Measurements from ENCODE around the gene ATXN7L1. TPM values are rescaled to one million over a fixed set of nuclear protein-coding genes. Genes with fewer than 3 reads are reported as not detected.

ATXN7L1 gene
- total RNA-seq, 5 donors from 2014 or later (not counting 1 experiment from before 2014, with no cell fraction given): 42.3 to 54.7 (median 47.4) TPM

DNA sequence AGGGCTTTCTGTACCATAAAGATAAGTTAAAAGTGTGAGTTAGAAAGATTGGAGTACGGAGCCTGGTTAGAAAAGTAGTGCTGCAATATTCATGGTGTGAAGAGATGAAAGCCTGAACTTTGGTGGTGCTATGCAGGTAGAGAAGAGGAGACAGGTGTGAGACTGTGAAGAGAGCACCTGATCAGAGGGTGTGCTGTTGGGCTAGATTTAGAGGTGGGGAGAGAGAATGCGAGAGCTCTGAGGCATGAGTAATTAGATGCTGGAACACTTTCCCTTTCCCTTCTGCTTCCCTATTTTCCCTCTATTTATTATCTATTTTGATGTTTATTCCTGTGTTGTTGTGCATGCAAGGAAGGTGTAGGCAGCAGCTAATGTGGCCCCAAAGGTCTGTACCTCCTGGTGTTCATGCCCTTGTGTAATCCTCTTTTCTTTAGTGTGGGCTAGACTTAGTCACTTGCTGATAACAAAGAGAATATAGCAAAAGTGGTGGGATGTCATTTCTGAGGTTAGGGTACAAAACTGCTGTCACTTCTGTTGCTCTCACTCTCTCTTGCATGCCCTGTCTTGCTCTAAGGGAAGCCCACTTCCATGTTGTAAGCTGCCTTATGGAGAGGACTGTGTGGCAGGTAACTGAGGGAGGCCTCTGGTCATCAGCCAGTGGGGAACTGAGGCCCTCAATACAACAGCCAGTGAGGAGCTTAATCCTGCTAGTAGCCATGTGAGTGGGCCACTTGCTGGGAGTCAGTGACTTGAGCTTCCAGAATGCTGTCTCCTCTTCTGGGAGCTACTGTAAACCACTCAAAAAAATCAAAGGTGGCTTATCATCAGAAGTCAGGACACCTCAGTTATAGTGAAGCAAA lies 2.6 kb upstream of the ATXN7L1 start:
- H3K9me3 ChIP-seq: no peaks in the 10 kb centered on the region
- ChIA-PET POLR2A (interaction anchor here (0.6 kb wide), 2 partner anchors 11 to 59 kb away, joined by 3 to 4 read pairs; no protein-coding TSS in a partner anchor), CTCF (interaction anchor here (0.5 to 1.6 kb wide), 9 partner anchors 61 to 483 kb away, joined by 3 to 12 read pairs (median 3); no protein-coding TSS in a partner anchor)
- no peak overlapping the region for H3K4me3 ChIP-seq (ENCODE audit: control insufficient read depth in 1 of 2, extremely low read depth in 1 of 2, low read length in 1 of 2)
- WGBS (ENCODE audit: insufficient coverage): 100% methylated on average over 1 of the region's 2 CpGs
- no peaks in the 10 kb centered on the region for H3K36me3 ChIP-seq (ENCODE audit: control insufficient read depth in 2 of 2, extremely low read depth in 1 of 2, insufficient read depth in 1 of 2, low read length in 1 of 2)
- no peak for ATAC-seq (replicated peaks in 1 of 4)
- Mint-ChIP-seq H3K4me1 (peaks cover 63 to 66% (median 65%) of the 10 kb centered on the region in 3 donors), H3K9me3 (no peaks in the 10 kb centered on the region), H3K27ac (peak overlapping the region; percentile 35 to 55), H3K27me3 (no peaks in the 10 kb centered on the region), H3K36me3 (peaks cover 4% of the 10 kb centered on the region), H3K4me3 (peak overlapping the region; percentile 86 to 91 (median 88))
- H3K27ac ChIP-seq (ENCODE audit: low read length): no peak overlapping the region
- H3K27me3 ChIP-seq (replicated peaks in 1 of 2; ENCODE audit: control insufficient read depth in 2 of 2, extremely low read depth in 1 of 2, insufficient read depth in 2 of 2, low read length in 1 of 2): no peaks in the 10 kb centered on the region
- peak in 1 of 35 experiments; percentile 12 for DNase-seq
- peaks cover 19 to 39% of the 10 kb centered on the region in 2 experiments for H3K4me1 ChIP-seq (ENCODE audit: control insufficient read depth in 1 of 2, extremely low read depth in 1 of 2, insufficient read depth in 2 of 2, low read length in 2 of 2)

- H3K27me3 ChIP-seq (replicated peaks in 1 of 2; ENCODE audit: control insufficient read depth in 2 of 2, extremely low read depth in 1 of 2, insufficient read depth in 2 of 2, low read length in 1 of 2): no peaks in the 10 kb centered on the region
- 98% methylated on average over 5 of the region's 10 CpGs for WGBS (ENCODE audit: insufficient coverage)
- H3K36me3 Mint-ChIP-seq: peaks cover 6% of the 10 kb centered on the region
- H3K27me3 Mint-ChIP-seq: no peaks in the 10 kb centered on the region
- H3K4me3 ChIP-seq (ENCODE audit: control insufficient read depth in 1 of 2, extremely low read depth in 1 of 2, low read length in 1 of 2): peak overlapping the region; percentile 80 to 88
- no peak for ATAC-seq (replicated peaks in 1 of 4)
- peak overlapping the region; percentile 86 to 91 (median 88) for H3K4me3 Mint-ChIP-seq
- peak overlapping the region; percentile 10 to 72 for H3K27ac Mint-ChIP-seq
- peaks cover 19 to 45% of the 10 kb centered on the region in 2 experiments for H3K4me1 ChIP-seq (ENCODE audit: control insufficient read depth in 1 of 2, extremely low read depth in 1 of 2, insufficient read depth in 2 of 2, low read length in 2 of 2)
- H3K9me3 ChIP-seq: no peaks in the 10 kb centered on the region
- H3K9me3 Mint-ChIP-seq: no peaks in the 10 kb centered on the region
- H3K27ac ChIP-seq (ENCODE audit: low read length): no peak overlapping the region
- DNase-seq: peak in 1 of 35 experiments; percentile 9
- ChIA-PET CTCF (interaction anchor here (0.7 to 1.7 kb wide), 4 partner anchors 9 to 220 kb away, joined by 3 to 12 read pairs (median 4); no protein-coding TSS in a partner anchor), POLR2A (interaction anchor here in 1 of 2 donors (0.7 kb wide), 1 partner anchor 340 kb away, joined by 5 read pairs; no protein-coding TSS in a partner anchor)
- no peaks in the 10 kb centered on the region for H3K36me3 ChIP-seq (ENCODE audit: control insufficient read depth in 2 of 2, extremely low read depth in 1 of 2, insufficient read depth in 1 of 2, low read length in 1 of 2)
- H3K4me1 Mint-ChIP-seq: peaks cover 64 to 72% (median 66%) of the 10 kb centered on the region in 3 donors
Measured at GRCh38 chr7:105877736-105878135, 1.3 kb upstream of the ATXN7L1 start.

DNA sequence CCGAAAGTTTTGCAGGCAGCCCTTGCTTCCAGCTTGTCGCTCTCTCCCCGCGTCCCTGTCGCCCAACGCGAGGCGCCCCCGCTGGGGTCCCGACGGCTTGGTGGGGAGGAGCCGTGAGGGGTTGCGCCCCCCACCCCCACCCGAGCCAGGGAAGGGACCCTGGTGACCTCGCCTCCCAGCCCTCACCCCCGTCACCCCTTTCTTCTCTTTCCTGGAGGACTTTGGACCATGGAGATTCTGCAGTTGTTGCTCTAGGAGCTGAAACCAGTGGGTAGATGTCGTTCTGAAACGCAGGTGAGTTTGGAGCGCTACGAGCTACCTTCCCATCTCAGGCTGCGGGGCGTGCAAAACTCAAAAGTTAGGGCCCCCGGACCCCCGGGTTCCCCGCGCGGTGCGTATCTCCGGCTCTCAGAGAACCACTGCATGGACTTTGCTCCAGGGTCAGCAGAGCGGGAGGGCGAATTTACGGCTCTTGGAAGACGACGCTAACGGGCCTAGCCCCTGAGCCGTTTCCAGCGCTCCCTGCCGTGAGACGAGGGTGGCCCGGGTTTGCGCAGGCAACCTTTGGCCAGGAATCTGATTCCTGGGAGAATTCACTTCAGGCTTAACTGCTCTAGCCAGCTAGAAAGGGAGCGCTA lies 684 bp upstream of the ATXN7L1 start:
- ChIA-PET CTCF (interaction anchor here (0.6 to 1.7 kb wide), 11 partner anchors 9 to 546 kb away, joined by 3 to 5 read pairs (median 3); no protein-coding TSS in a partner anchor), POLR2A (interaction anchor here in 1 of 2 donors (0.6 to 0.7 kb wide), 2 partner anchors 15 to 339 kb away, joined by 3 to 5 read pairs; no protein-coding TSS in a partner anchor)
- peak overlapping the region; percentile 86 to 91 (median 88) for H3K4me3 Mint-ChIP-seq
- H3K27me3 Mint-ChIP-seq: no peaks in the 10 kb centered on the region
- H3K9me3 Mint-ChIP-seq: no peaks in the 10 kb centered on the region
- H3K4me3 ChIP-seq (ENCODE audit: control insufficient read depth in 1 of 2, extremely low read depth in 1 of 2, low read length in 1 of 2): peak overlapping the region; percentile 80 to 88
- peak overlapping the region; percentile 54 to 72 for H3K27ac Mint-ChIP-seq
- no peak overlapping the region for H3K27ac ChIP-seq (ENCODE audit: low read length)
- DNase-seq (peak in 12 of 35 experiments; percentile 1 to 38 (median 9)), ATAC-seq (replicated peaks in 1 of 4) (peak; percentile 10 to 20 (median 16))
- H3K4me1 Mint-ChIP-seq: peaks cover 67 to 77% (median 71%) of the 10 kb centered on the region in 3 donors
- no peaks in the 10 kb centered on the region for H3K27me3 ChIP-seq (replicated peaks in 1 of 2; ENCODE audit: control insufficient read depth in 2 of 2, extremely low read depth in 1 of 2, insufficient read depth in 2 of 2, low read length in 1 of 2)
- H3K9me3 ChIP-seq: no peaks in the 10 kb centered on the region
- 16% methylated on average over 25 of the region's 42 CpGs for WGBS (ENCODE audit: insufficient coverage)
- H3K36me3 Mint-ChIP-seq: peaks cover 11% of the 10 kb centered on the region
- no peaks in the 10 kb centered on the region for H3K36me3 ChIP-seq (ENCODE audit: control insufficient read depth in 2 of 2, extremely low read depth in 1 of 2, insufficient read depth in 1 of 2, low read length in 1 of 2)
- peaks cover 19 to 45% of the 10 kb centered on the region in 2 experiments for H3K4me1 ChIP-seq (ENCODE audit: control insufficient read depth in 1 of 2, extremely low read depth in 1 of 2, insufficient read depth in 2 of 2, low read length in 2 of 2)

GRCh38 chr7:105875505-105875904 lies 894 bp downstream of the ATXN7L1 start:
- H3K27ac Mint-ChIP-seq: peak overlapping the region; percentile 92 to 94
- no peaks in the 10 kb centered on the region for H3K36me3 ChIP-seq (ENCODE audit: control insufficient read depth in 2 of 2, extremely low read depth in 1 of 2, insufficient read depth in 1 of 2, low read length in 1 of 2)
- peak overlapping the region; percentile 65 to 88 for H3K4me3 ChIP-seq (ENCODE audit: control insufficient read depth in 1 of 2, extremely low read depth in 1 of 2, low read length in 1 of 2)
- H3K27me3 ChIP-seq (replicated peaks in 1 of 2; ENCODE audit: control insufficient read depth in 2 of 2, extremely low read depth in 1 of 2, insufficient read depth in 2 of 2, low read length in 1 of 2): no peaks in the 10 kb centered on the region
- CTCF ChIA-PET: interaction anchor here (0.7 to 1.4 kb wide), 5 partner anchors 26 to 186 kb away, joined by 3 to 6 read pairs (median 4); no protein-coding TSS in a partner anchor
- POLR2A ChIA-PET: interaction anchor here in 1 of 2 donors (0.7 kb wide), 2 partner anchors 134 to 217 kb away, joined by 7 to 11 read pairs; no protein-coding TSS in a partner anchor
- peak overlapping the region; percentile 97 to 98 (median 97) for H3K4me3 Mint-ChIP-seq
- peaks cover 19 to 41% of the 10 kb centered on the region in 2 experiments for H3K4me1 ChIP-seq (ENCODE audit: control insufficient read depth in 1 of 2, extremely low read depth in 1 of 2, insufficient read depth in 2 of 2, low read length in 2 of 2)
- H3K9me3 ChIP-seq: no peaks in the 10 kb centered on the region
- H3K27me3 Mint-ChIP-seq: no peaks in the 10 kb centered on the region
- H3K9me3 Mint-ChIP-seq: no peaks in the 10 kb centered on the region
- H3K27ac ChIP-seq (ENCODE audit: low read length): no peak overlapping the region
- ATAC-seq (replicated peaks in 1 of 4): no peak
- peaks cover 14% of the 10 kb centered on the region for H3K36me3 Mint-ChIP-seq
- no CpG with 5 or more reads among the region's 4 CpGs for WGBS (ENCODE audit: insufficient coverage)
- H3K4me1 Mint-ChIP-seq: peaks cover 57 to 65% (median 65%) of the 10 kb centered on the region in 3 donors
- DNase-seq: peak in 1 of 35 experiments; percentile 18

- H3K27ac Mint-ChIP-seq: no peak overlapping the region
- no peak for ATAC-seq (replicated peaks in 1 of 4)
- Histone ChIP-seq H3K4me3 (ENCODE audit: control insufficient read depth in 1 of 2, extremely low read depth in 1 of 2, low read length in 1 of 2) (no peak overlapping the region), H3K27ac (ENCODE audit: low read length) (no peak overlapping the region), H3K4me1 (ENCODE audit: control insufficient read depth in 1 of 2, extremely low read depth in 1 of 2, insufficient read depth in 2 of 2, low read length in 2 of 2) (peaks cover 19 to 37% of the 10 kb centered on the region in 2 experiments), H3K9me3 (no peaks in the 10 kb centered on the region), H3K27me3 (replicated peaks in 1 of 2; ENCODE audit: control insufficient read depth in 2 of 2, extremely low read depth in 1 of 2, insufficient read depth in 2 of 2, low read length in 1 of 2) (no peaks in the 10 kb centered on the region), H3K36me3 (ENCODE audit: control insufficient read depth in 2 of 2, extremely low read depth in 1 of 2, insufficient read depth in 1 of 2, low read length in 1 of 2) (no peaks in the 10 kb centered on the region)
- H3K9me3 Mint-ChIP-seq: no peaks in the 10 kb centered on the region
- DNase-seq: no peak
- POLR2A ChIA-PET: no interaction called here
- H3K36me3 Mint-ChIP-seq: peaks cover 19% of the 10 kb centered on the region
- CTCF ChIA-PET: interaction anchor here in 1 of 2 donors (1.0 kb wide), 1 partner anchor 19 kb away, joined by 3 read pairs; no protein-coding TSS in a partner anchor
- H3K4me3 Mint-ChIP-seq: no peak overlapping the region
- H3K4me1 Mint-ChIP-seq: peaks cover 48 to 64% (median 55%) of the 10 kb centered on the region in 3 donors
- WGBS (ENCODE audit: insufficient coverage): no CpG with 5 or more reads among the region's 6 CpGs
- H3K27me3 Mint-ChIP-seq: no peaks in the 10 kb centered on the region
Measured at GRCh38 chr7:105874055-105874454, 2.3 kb downstream of the ATXN7L1 start.

Data from T-cell (primary cell).